ENCODE data around the gene PMIS2.
A peak's percentile ranks its signal among the peaks of the same experiment; 100 is the strongest.

- TF ChIP-seq CTCF (IDR thresholded peaks at IDR 0.05), result peak in 3 of 6 experiments; percentile 21 to 41 (median 23)
- peak in 1 of 2 donors; percentile 26 for TF ChIP-seq POLR2A (IDR thresholded peaks at IDR 0.05)
Measured at GRCh38 chr19:35612559-35613321, 26.8 kb downstream of the PMIS2 start, which contains the start of gene HAUS5.
